ENCODE measurements around the gene ATRX.
"Not testable (repeated sequence)": the region's sequence is repeated elsewhere in the genome, so short reads cannot be mapped to it uniquely, and the experiment has no call there.

Gene ATRX

GRCh38 chrX:77785486-77786364 is at the start of gene ATRX:
ATRX (minus strand) TSS chrX:77786216; CDS start chrX:77786001, 215 bp downstream.
- DNase-seq, result peak; percentile 86

DNA sequence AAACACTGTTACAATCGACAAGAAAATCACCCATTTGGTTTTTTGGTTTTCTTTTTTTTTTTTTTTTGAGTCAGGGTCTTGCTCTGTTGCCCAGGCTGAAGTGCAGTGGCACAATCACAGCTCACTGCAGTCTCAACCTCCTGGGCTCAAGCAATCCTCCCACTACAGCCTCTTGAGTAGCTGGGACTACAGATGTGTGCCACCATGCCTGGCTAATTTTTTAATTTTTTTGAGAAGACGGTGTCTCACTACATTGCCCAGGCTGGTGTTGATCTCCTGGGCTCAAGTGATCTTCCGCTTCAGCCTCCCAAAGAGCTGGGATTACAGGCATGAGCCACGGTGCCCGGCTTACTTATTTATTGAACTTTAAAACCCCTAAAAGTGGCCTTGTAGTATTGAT is 45.5 kb upstream of the ATRX start:
- DNase-seq, result not testable (repeated sequence)

- not testable (repeated sequence) for DNase-seq
Measured at GRCh38 chrX:77821989-77822388, 36.0 kb upstream of the ATRX start.

DNA sequence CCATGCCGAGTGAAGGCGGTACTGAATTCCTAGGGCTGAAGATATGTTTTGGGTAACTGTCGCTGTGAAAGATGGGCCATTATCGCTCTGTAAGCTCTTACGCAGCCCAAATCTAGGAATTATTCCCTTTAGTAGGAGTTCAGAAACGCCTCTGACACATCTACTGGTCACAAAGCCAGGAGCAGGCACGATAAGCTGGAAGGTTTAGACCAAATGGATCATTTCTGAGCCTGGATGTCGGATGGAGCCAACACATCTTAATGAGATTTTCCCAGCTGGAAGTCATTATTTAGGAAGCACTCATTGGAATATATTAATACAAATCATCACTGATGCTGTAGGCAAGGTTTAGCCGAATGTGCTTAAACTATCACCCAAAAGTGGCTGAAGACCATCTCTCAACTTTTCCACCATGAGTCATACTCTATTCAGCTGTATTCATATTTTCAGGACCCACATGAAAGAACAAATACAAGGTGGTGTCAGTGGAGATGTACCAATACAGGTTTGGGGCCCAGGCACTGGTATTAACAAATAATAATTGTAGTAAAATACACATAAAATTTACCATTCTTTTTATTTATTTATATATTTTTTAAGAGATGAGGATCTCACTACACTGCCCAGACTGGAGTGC is 34.2 kb upstream of the ATRX start:
- DNase-seq, result no peak

GRCh38 chrX:77814210-77814609 is 28.2 kb upstream of the ATRX start:
- no peak for DNase-seq

DNA sequence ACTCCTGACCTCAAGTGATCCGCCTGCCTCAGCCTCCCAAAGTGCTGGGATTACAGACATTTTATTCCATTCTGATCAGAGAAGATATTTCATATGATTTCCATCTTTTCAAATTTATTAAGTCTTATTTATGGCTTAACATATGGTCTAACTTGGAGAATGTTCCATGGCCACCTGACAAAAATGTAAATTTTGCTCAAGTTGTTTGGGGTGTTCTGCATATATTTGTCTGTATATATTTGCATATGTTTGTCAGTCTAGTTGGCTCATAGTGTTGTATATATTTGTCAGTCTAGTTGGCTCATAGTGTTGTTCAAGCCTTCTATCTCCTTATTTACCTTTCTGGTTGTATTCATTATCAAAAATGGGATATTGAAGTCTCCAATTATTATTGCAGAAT is 16.2 kb upstream of the ATRX start:
- DNase-seq, result no peak

- no peak for DNase-seq
Measured at GRCh38 chrX:77795124-77795523, 9.1 kb upstream of the ATRX start.

DNA sequence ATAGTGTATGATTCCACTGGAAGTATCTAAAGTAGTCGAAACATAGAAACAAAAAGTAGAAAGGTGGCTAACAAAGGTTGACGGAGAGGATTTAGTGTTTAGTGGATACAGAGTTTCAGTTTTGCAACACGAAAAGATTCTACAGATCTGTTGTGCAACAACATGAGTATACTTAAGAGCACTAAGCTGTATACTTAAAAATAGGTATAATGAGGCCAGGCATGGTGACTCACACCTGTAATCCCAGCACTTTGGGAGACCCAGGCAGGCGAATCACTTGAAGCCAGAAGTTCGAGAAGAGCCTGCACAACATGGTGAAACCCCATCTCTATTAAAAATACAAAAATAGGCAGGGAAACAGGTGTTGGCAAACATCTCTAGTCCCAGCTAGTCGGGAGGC is 7.9 kb upstream of the ATRX start:
- no peak for DNase-seq

DNA sequence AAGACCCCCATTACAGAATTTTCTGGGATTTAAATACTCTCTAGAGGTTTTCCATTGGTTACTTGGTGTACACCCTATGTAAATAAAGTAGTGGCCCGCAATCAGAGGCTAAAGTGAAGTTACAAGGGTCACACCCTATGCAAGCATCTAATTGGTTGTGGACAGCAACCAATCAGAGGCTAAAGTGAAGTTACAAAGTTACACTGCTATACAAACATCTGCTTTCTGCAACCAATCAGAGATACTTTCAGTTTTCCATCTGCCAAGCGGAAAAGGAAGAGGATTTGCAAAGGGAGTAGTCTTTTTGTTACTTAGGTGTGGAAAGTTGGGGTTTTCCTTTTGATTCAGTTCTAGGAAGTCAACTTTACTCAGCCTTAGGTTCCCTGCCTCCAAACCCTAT is 2.0 kb upstream of the ATRX start:
- DNase-seq, result peak; percentile 72

GRCh38 chrX:77786365-77786680 is 307 bp upstream of the ATRX start:
- no peak for DNase-seq

- no peak for DNase-seq
Measured at GRCh38 chrX:77779695-77780094, 6.3 kb downstream of the ATRX start.

- DNase-seq, result no peak
Measured at GRCh38 chrX:77776659-77777058, 9.4 kb downstream of the ATRX start.

DNA sequence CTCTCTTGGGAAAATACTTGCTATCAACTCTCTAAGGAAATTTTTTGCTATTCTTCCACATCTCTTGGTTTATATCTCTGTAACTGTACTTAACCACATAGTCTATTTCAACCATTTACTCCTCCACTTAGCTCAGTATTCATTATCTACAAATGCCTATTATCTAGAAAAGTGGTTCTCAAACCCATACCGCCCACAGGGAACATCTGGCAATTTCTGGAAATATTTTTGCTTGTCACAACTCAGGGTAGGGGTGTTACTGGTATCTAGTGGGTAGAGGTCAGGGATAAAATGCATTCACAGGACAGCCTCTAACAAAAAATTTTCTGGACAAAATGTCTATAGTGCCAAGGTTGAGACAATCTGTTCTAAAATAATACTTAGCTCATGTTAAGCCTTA is 14.4 kb downstream of the ATRX start:
- DNase-seq, result no peak

DNA sequence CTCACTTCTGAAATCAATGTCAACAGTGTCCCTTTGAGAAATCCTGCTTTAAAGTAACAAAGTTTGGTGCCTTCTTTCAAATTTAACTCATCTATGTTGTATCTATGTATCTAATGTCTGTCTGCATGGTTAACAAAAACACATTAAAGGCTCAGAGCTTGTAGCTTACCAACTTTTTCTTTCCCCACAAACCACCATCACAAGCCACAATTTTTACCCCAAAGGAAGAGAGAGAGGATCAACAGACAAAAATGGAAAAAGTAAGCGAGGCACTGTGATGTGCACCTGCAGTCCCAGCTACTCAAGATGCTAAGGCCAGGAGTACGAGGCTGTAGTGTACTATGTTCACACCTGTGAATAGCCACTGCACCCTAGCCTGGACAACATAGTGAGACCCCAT is 17.2 kb downstream of the ATRX start:
- peak; percentile 16 for DNase-seq

GRCh38 chrX:77766212-77766611 is 19.8 kb downstream of the ATRX start:
- not testable (repeated sequence) for DNase-seq

DNA sequence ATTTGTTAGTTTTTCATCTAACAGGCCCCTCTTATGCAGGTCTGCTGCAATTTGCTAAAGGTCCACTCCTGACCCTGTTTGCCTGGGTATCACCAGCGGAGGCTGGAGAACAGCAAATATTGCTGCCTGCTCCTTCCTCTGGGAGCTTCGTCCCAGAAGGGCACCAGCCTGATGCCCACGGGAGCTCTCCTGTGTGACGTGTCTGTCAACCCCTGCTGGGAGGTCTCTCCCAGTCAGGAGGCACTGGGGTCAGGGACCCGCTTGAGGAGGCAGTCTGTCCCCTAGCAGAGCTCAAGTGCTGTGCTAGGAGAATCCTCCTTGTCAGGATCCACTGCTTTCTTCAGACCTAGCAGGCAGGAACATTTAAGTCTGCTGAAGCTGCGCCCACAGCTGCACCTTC is 30.5 kb downstream of the ATRX start:
- no peak for DNase-seq

- DNase-seq, result not testable (repeated sequence)
Measured at GRCh38 chrX:77753942-77754341, 32.1 kb downstream of the ATRX start.

GRCh38 chrX:77749695-77750094 is 36.3 kb downstream of the ATRX start:
- no peak for DNase-seq

GRCh38 chrX:77743720-77744119 is 42.3 kb downstream of the ATRX start:
- DNase-seq, result no peak

DNA sequence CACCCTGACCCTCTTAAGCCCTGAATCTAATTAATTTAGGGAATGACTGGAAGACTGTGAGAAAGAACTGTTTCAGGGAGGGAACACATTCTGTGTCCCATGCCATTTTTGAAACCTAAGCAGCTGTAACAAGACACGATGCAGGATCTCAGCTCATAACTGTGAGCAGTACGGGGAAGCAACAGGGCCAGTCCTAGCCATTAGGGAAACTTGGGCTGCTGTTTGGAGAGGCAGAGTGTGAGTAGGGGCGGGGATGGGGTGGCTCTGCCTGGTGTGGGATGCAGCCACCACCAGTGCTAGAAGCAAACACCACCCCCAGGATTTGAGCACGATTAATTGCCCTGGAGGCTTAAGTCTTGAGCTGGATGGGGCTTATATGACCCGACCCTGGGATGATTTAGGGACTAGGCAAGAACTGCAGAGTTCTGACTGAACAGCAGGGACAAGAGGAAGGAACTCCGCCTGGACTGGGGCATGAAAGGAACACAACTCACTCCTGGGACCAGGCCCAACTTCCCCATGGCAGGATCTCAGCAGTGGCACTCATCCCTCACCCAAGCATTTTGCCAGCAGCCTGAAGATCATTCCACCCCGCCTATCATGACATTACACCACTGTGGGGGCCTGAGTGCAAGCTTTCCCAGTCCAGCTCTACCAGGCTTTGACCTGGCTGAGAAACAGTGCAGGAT is 43.1 kb downstream of the ATRX start:
- no peak for DNase-seq

- no peak for DNase-seq
Measured at GRCh38 chrX:77740376-77740905, 45.6 kb downstream of the ATRX start.

DNA sequence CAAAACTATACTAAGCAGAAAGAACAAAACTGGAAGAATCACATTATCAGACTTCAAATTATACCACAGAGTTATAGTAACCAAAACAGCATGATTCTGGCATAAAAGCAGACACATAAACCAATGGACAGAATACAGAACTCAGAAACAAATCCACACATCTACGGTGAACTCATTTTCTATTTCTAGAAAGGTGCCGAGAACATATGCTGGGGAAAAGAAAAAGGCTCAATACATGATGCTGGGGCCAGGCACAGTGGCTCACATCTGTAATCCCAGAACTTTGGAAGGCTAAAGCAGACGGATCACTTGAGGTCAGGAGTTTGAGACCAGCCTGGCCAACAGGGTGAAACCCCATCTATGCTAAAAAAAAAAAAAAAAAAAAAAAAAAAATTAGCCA is 52.7 kb downstream of the ATRX start:
- DNase-seq, result no peak

DNA sequence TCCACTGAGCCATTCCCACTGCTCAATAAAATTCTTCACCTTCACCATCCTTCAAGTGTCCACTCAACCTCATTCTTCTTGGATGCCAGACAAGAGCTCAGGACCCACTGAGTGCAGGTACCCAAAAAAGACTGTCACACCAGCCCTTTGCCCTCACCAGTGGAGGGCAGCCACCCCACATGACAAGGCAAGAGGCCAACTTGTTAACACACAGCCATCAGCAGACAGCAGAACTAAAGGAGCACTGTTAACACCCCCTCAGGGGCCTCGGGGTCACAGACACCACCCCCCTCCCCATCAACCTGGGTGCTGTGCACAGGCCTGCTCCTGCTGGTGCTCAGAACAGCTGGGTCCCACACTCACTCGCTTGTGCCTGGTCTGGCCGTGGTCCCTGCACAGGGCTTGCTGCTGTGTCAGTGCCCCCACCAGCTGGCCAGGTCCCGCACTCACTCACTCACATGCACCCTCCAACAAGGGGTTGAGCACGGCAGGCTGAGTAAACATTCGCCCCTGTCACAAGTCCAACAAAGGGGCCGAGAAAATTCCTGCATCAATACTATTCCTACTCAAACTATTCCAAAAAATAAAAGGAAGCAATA is 54.1 kb downstream of the ATRX start:
- DNase-seq, result no peak

Measured in CD4-positive, alpha-beta T cell treated with Interleukin-10 for 1 hour (primary cell).